Bronchial epithelial cell (primary cell): Measurements from ENCODE around the gene INHBB. TPM values are rescaled to one million over a fixed set of nuclear protein-coding genes. Genes with fewer than 3 reads are reported as not detected.

Source experiments
- DNase-seq: peaks from one replicate; pipeline ENCODE4 v3.0.0-alpha.2; 2010; ENCODE audit warnings: low read depth
- FAIRE-seq: peaks from 2 replicates; lab custom pipeline; 2011; peaks lifted over from hg19 to GRCh38; lab: Jason Lieb, UNC
- H3K27me3 ChIP-seq: 2 replicates; pipeline ENCODE4 v1.5.1; 2011; ENCODE audit warnings: low read length; ENCODE audit not compliant: control insufficient read depth, insufficient read depth
- H3K36me3 ChIP-seq: 2 replicates; pipeline ENCODE4 v1.5.1; 2011; ENCODE audit warnings: low read length; ENCODE audit not compliant: control insufficient read depth, insufficient read depth
- H3K4me3 ChIP-seq: 2 replicates; pipeline ENCODE4 v1.5.1; 2011; ENCODE audit warnings: mild to moderate bottlenecking, low read depth, low read length, control low read depth
- total RNA-seq: library from RNA; depleted of rRNA; stranded (reverse); fragments of >200 nt; gene quantifications from 2 replicates; pipeline ENCODE4 v1.2.1, GENCODE V29; 2014
- TF ChIP-seq, protein P1 (sequence below): IDR thresholded peaks from 2 replicates; pipeline ENCODE4 v1.5.1; 2011; ENCODE audit warnings: mild to moderate bottlenecking, moderate library complexity, low read length, control low read depth, inconsistent platforms; ENCODE audit not compliant: insufficient read depth, severe bottlenecking

The INHBB gene
- total RNA-seq, 1 donor from 2014 or later, result 0.53 TPM

GRCh38 chr2:120400551-120400950 lies 54.6 kb downstream of the INHBB start:
- Histone ChIP-seq H3K36me3 (no peaks in the 10 kb centered on the region), H3K4me3 (no peak overlapping the region), H3K27me3 (peaks cover 6% of the 10 kb centered on the region)
- DNase-seq (no peak), FAIRE-seq (no peak)
- TF ChIP-seq, protein P1, sequence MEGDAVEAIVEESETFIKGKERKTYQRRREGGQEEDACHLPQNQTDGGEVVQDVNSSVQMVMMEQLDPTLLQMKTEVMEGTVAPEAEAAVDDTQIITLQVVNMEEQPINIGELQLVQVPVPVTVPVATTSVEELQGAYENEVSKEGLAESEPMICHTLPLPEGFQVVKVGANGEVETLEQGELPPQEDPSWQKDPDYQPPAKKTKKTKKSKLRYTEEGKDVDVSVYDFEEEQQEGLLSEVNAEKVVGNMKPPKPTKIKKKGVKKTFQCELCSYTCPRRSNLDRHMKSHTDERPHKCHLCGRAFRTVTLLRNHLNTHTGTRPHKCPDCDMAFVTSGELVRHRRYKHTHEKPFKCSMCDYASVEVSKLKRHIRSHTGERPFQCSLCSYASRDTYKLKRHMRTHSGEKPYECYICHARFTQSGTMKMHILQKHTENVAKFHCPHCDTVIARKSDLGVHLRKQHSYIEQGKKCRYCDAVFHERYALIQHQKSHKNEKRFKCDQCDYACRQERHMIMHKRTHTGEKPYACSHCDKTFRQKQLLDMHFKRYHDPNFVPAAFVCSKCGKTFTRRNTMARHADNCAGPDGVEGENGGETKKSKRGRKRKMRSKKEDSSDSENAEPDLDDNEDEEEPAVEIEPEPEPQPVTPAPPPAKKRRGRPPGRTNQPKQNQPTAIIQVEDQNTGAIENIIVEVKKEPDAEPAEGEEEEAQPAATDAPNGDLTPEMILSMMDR, result no peak

Other genes starting within 250 kb of the INHBB start
- gene TMEM185B, start 122.7 kb upstream of the INHBB start, total RNA-seq, result 20.8 and 21.5 TPM in 2 replicates
- gene RALB, start 93.3 kb upstream of the INHBB start, total RNA-seq, result 52.7 and 70.0 TPM in 2 replicates